Body of pancreas (tissue), 4 donors: Measurements from ENCODE around the gene ADK. TPM values are rescaled to one million over a fixed set of nuclear protein-coding genes. Genes with fewer than 3 reads are reported as not detected.

Source experiments
- ATAC-seq: fragments of 150-250 bp; one replicate; pipeline ENCODE4 v1.9.1; 2016
- DNase-seq, 4 donors: peaks; one replicate each; pipeline ENCODE4 v3.0.0-alpha.2; 2019
- H3K27ac ChIP-seq, 4 donors: fragments of 200-600 bp; sonication (generic); 1 replicate in 3 of 4; 2 replicates in 1 of 4; pipeline versions ENCODE4 v1.5.1 to v1.6.1; 2016 to 2019; ENCODE audit warnings: mild to moderate bottlenecking in 1 of 4, mixed read lengths in 1 of 4, moderate library complexity in 1 of 4
- H3K27me3 ChIP-seq, 2 donors: fragments of 200-600 bp; sonication (generic); one replicate each; pipeline ENCODE4 v1.6.0; 2016; ENCODE audit warnings: mild to moderate bottlenecking in 1 of 2
- H3K36me3 ChIP-seq, 2 donors: fragments of 200-600 bp; sonication (generic); replicated peaks in 1 of 2; 2 replicates each; pipeline ENCODE4 v1.5.1; 2016; ENCODE audit warnings: low read depth in 2 of 2; ENCODE audit not compliant: insufficient read depth in 1 of 2
- H3K4me1 ChIP-seq: fragments of 200-600 bp; sonication (generic); one replicate; pipeline ENCODE4 v1.6.0; 2016
- H3K4me3 ChIP-seq, 2 donors: fragments of 200-600 bp; sonication (generic); 1 replicate in 1 of 2; 2 replicates in 1 of 2; pipeline ENCODE4 v1.5.1; 2016 to 2019
- H3K9me3 ChIP-seq, 3 donors: fragments of 200-600 bp; sonication (generic); 1 replicate in 2 of 3; 2 replicates in 1 of 3; pipeline ENCODE4 v1.5.1; 2016
- POLR2A ChIP-seq, 3 donors: fragments of 450-650 bp; IDR thresholded peaks; one replicate each; pipeline ENCODE4 v1.6.1; 2016; ENCODE audit warnings: antibody characterized with exemption in 3 of 3, mild to moderate bottlenecking in 2 of 3
- WGBS, 2 donors: methylation state at CpG; one replicate each; pipeline ENCODE4 v1.1.5; 2017; 5-methylcytosine and 5-hydroxymethylcytosine counted together
- intact Hi-C: fragments of 100-400 bp; cut with DNase I; formaldehyde crosslinking; loops from one replicate; pipeline ENCODE4 v1.15.1; 2023
- total RNA-seq, 2 donors: library from RNA; depleted of rRNA; stranded (reverse); fragments of >200 nt; gene quantifications; one replicate each; pipeline ENCODE4 v1.1.0, GENCODE V29; 2016
- TF ChIP-seq, protein P1 (sequence below), 7 experiments: fragments of 450-650 bp in 4 of 7; fragments of 200-600 bp in 3 of 7; sonication (generic) in 3 of 7; IDR thresholded peaks; one replicate each; pipeline ENCODE4 v1.5.1; 2016 to 2019; ENCODE audit warnings: antibody characterized with exemption in 7 of 7

ADK gene
- total RNA-seq, 2 donors from 2014 or later: 12.9 to 18.7 TPM

GRCh38 chr10:74500026-74500704, 349.1 kb downstream of the ADK start:
- H3K4me3 ChIP-seq: no peak overlapping the region
- no peak overlapping the region for H3K27ac ChIP-seq
- TF ChIP-seq POLR2A (IDR thresholded peaks at IDR 0.05): no peak
- TF ChIP-seq, protein P1, sequence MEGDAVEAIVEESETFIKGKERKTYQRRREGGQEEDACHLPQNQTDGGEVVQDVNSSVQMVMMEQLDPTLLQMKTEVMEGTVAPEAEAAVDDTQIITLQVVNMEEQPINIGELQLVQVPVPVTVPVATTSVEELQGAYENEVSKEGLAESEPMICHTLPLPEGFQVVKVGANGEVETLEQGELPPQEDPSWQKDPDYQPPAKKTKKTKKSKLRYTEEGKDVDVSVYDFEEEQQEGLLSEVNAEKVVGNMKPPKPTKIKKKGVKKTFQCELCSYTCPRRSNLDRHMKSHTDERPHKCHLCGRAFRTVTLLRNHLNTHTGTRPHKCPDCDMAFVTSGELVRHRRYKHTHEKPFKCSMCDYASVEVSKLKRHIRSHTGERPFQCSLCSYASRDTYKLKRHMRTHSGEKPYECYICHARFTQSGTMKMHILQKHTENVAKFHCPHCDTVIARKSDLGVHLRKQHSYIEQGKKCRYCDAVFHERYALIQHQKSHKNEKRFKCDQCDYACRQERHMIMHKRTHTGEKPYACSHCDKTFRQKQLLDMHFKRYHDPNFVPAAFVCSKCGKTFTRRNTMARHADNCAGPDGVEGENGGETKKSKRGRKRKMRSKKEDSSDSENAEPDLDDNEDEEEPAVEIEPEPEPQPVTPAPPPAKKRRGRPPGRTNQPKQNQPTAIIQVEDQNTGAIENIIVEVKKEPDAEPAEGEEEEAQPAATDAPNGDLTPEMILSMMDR (IDR thresholded peaks at IDR 0.05): no peak
- DNase-seq: no peak
- no peaks in the 10 kb centered on the region for H3K4me1 ChIP-seq
- no peaks in the 10 kb centered on the region for H3K36me3 ChIP-seq
- H3K27me3 ChIP-seq: no peaks in the 10 kb centered on the region
- WGBS, 2 donors: 93 to 95% methylated on average over 4 of the region's 4 CpGs
- H3K9me3 ChIP-seq: no peaks in the 10 kb centered on the region
- ATAC-seq: no peak
- intact Hi-C loops: no loop called here

DNA sequence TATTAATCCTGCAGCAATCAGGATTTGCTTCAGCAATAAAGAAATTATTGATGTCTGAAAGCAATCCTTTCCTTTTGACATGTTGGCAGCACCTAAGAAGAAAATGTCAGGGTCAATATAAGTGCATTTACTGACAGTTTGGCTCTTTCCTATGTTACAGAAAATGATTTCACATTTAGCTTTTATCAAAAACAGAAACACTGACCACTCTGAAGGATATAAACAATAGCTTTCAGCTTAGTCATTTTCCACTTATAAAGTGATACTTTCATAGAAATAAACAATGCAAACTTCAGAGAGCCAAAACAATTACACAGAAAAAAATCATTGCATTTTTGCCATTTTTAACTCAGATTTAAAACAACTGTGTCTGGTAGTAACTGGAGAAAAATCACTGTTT, 349.8 kb downstream of the ADK start:
- ATAC-seq (no peak), DNase-seq (no peak)
- Histone ChIP-seq H3K36me3 (no peaks in the 10 kb centered on the region), H3K27me3 (no peaks in the 10 kb centered on the region), H3K9me3 (no peaks in the 10 kb centered on the region), H3K4me1 (no peaks in the 10 kb centered on the region), H3K27ac (no peak overlapping the region), H3K4me3 (no peak overlapping the region)
- intact Hi-C loops: no loop called here
- no peak for TF ChIP-seq POLR2A (IDR thresholded peaks at IDR 0.05)
- TF ChIP-seq, protein P1 (IDR thresholded peaks at IDR 0.05): no peak

- Histone ChIP-seq H3K36me3 (no peaks in the 10 kb centered on the region), H3K9me3 (no peaks in the 10 kb centered on the region), H3K4me1 (no peaks in the 10 kb centered on the region), H3K4me3 (no peak overlapping the region), H3K27me3 (no peaks in the 10 kb centered on the region), H3K27ac (no peak overlapping the region)
- TF ChIP-seq, protein P1 (IDR thresholded peaks at IDR 0.05): no peak
- TF ChIP-seq POLR2A (IDR thresholded peaks at IDR 0.05): no peak
- 88 to 100% methylated on average over 1 of the region's 1 CpG for WGBS, 2 donors
- intact Hi-C loops: no loop called here
- DNase-seq (no peak), ATAC-seq (no peak)
Measured at GRCh38 chr10:74502963-74503608, 352.1 kb downstream of the ADK start.

DNA sequence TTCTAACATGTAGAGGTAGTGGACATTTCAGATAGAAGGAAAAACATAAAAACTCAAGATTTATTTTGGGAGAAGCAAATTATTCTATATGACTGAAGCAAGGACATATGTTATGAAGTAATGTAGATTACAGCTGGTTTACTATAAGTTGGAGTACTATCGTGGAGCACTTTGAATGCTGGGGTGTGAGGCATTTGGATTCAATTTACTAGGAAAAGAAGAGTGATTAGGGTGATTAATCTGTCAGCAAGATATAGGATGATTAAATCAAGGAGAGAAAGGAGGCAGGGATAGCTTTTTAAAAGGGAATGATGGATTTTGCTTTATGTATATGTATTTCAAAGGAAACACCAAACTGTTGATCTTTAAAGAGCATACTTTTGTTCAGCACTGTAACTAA, 356.9 kb downstream of the ADK start:
- Histone ChIP-seq H3K27ac (no peak overlapping the region), H3K36me3 (no peaks in the 10 kb centered on the region), H3K27me3 (no peaks in the 10 kb centered on the region), H3K4me3 (no peak overlapping the region), H3K9me3 (no peaks in the 10 kb centered on the region), H3K4me1 (no peaks in the 10 kb centered on the region)
- ATAC-seq: no peak
- DNase-seq: no peak
- intact Hi-C loops: no loop called here
- TF ChIP-seq, protein P1 (IDR thresholded peaks at IDR 0.05): no peak
- no peak for TF ChIP-seq POLR2A (IDR thresholded peaks at IDR 0.05)
- 94 to 98% methylated on average over 1 of the region's 1 CpG for whole genome bisulfite sequencing, 2 donors

- Histone ChIP-seq H3K27ac (no peak overlapping the region), H3K9me3 (no peaks in the 10 kb centered on the region), H3K27me3 (no peaks in the 10 kb centered on the region), H3K4me3 (no peak overlapping the region), H3K36me3 (no peaks in the 10 kb centered on the region), H3K4me1 (no peaks in the 10 kb centered on the region)
- intact Hi-C loops: no loop called here
- ATAC-seq: no peak
- WGBS, 2 donors: 98% methylated on average over 3 of the region's 3 CpGs
- TF ChIP-seq, protein P1 (IDR thresholded peaks at IDR 0.05): no peak
- TF ChIP-seq POLR2A (IDR thresholded peaks at IDR 0.05): no peak
- DNase-seq: no peak
Measured at GRCh38 chr10:74510594-74510993, 359.6 kb downstream of the ADK start.
